Gastrocnemius medialis (tissue), 4 donors: ENCODE data around the gene GALK2. TPM values are rescaled to one million over a fixed set of nuclear protein-coding genes. Genes with fewer than 3 reads are reported as not detected.
"Not testable (repeated sequence)": the region's sequence is repeated elsewhere in the genome, so short reads cannot be mapped to it uniquely, and the experiment has no call there.

Experiments used
- ATAC-seq, 2 donors: fragments of 150-250 bp; one replicate each; pipeline ENCODE4 v1.9.1; 2016
- DNase-seq, 2 donors: peaks; one replicate each; pipeline ENCODE4 v3.0.0-alpha.2; 2019
- H3K27ac ChIP-seq, 4 donors: fragments of 200-600 bp; sonication (generic); 1 replicate in 1 of 4; 2 replicates in 3 of 4; pipeline ENCODE4 v1.5.1; 2016 to 2018; ENCODE audit warnings: mild to moderate bottlenecking in 2 of 4, moderate library complexity in 1 of 4
- H3K27me3 ChIP-seq, 3 donors: fragments of 200-600 bp; sonication (generic) in 2 of 3; 1 replicate in 1 of 3; 2 replicates in 2 of 3; pipeline versions ENCODE4 v1.5.1 to v1.6.0; 2016 to 2019; ENCODE audit warnings: mild to moderate bottlenecking in 1 of 3, moderate library complexity in 1 of 3
- H3K36me3 ChIP-seq, 2 donors: fragments of 200-600 bp; sonication (generic) in 1 of 2; one replicate each; pipeline ENCODE4 v1.5.1; 2017 to 2018
- H3K4me1 ChIP-seq, 2 donors: fragments of 200-600 bp; sonication (generic) in 1 of 2; one replicate each; pipeline ENCODE4 v1.5.1; 2016 to 2017; ENCODE audit warnings: mild to moderate bottlenecking in 2 of 2
- H3K4me3 ChIP-seq, 4 donors: fragments of 200-600 bp; sonication (generic) in 3 of 4; 1 replicate in 1 of 4; 2 replicates in 3 of 4; pipeline ENCODE4 v1.5.1; 2016 to 2019; ENCODE audit warnings: mild to moderate bottlenecking in 2 of 4
- H3K9me3 ChIP-seq, 3 donors: fragments of 200-600 bp; sonication (generic) in 2 of 3; 1 replicate in 1 of 3; 2 replicates in 2 of 3; pipeline ENCODE4 v1.5.1; 2016 to 2019
- CTCF ChIP-seq, 5 experiments: fragments of 450-650 bp in 3 of 5; fragments of 200-600 bp in 2 of 5; sonication (generic) in 2 of 5; IDR thresholded peaks in 4 of 5; conservative IDR thresholded peaks in 1 of 5; 1 replicate in 4 of 5; 2 replicates in 1 of 5; pipeline ENCODE4 v1.5.1; 2016 to 2019; ENCODE audit warnings: antibody characterized with exemption in 5 of 5, mild to moderate bottlenecking in 3 of 5, moderate library complexity in 3 of 5
- POLR2A ChIP-seq, 2 donors: fragments of 450-650 bp; IDR thresholded peaks; one replicate each; pipeline ENCODE4 v1.6.1; 2017; ENCODE audit warnings: antibody characterized with exemption in 2 of 2, mild to moderate bottlenecking in 2 of 2, moderate library complexity in 2 of 2
- in situ Hi-C, 4 donors: fragments of 200-750 bp; cut with MboI; loops; one replicate each; pipeline versions ENCODE4 v1.15.0 to v1.8.0; 2017; ENCODE audit warnings: low sequenced_read_pairs in 4 of 4
- intact Hi-C: fragments of 100-400 bp; cut with DNase I; formaldehyde crosslinking; loops from one replicate; pipeline ENCODE4 v1.15.1; 2023; ENCODE audit warnings: low total_unique reads
- total RNA-seq, 4 donors: library from RNA; depleted of rRNA; stranded (reverse); fragments of >200 nt; gene quantifications; one replicate each; pipeline versions ENCODE4 v1.1.0 to v1.2.3, GENCODE V29; 2016

Gene GALK2
- total RNA-seq, 4 donors from 2014 or later = 19.1 to 29.5 (median 22.9) TPM

DNA sequence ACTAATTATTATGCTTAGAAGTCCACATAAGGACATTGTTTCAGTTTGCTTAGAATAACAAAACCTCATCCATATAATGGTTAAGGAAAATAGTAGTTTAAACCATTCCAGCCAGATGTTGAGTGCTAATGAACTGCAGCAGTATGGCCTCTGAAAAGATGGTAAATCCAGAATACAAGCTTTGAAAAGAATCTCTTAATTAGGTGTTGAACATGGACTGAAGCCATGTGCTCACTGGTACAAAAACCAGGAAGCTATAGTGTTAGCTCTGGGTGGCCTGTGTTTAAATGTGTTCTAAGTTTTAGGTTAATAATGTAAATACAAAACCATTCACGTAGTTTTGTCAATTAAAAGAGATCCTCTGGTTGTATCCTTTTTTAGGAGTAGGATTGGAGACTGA lies 78.2 kb downstream of the GALK2 start:
- in situ Hi-C loops = loop anchor here in 1 of 4 donors (25.0 kb wide), 2 partner anchors 364 to 889 kb away; partner anchors contain the start of genes DTWD1 and FAM227B
- TF ChIP-seq POLR2A (IDR thresholded peaks at IDR 0.05) (no peak), CTCF (IDR thresholded peaks at IDR 0.05 in 4 of 5, conservative IDR thresholded peaks at IDR 0.05 in 1 of 5) (no peak)
- ATAC-seq (no peak), DNase-seq (no peak)
- Histone ChIP-seq H3K9me3 (no peaks in the 10 kb centered on the region), H3K27ac (no peak overlapping the region), H3K4me3 (no peak overlapping the region), H3K4me1 (peaks cover 0 to 10% of the 10 kb centered on the region in 2 donors), H3K36me3 (no peaks in the 10 kb centered on the region), H3K27me3 (no peaks in the 10 kb centered on the region)
- intact Hi-C loops = no loop called here

DNA sequence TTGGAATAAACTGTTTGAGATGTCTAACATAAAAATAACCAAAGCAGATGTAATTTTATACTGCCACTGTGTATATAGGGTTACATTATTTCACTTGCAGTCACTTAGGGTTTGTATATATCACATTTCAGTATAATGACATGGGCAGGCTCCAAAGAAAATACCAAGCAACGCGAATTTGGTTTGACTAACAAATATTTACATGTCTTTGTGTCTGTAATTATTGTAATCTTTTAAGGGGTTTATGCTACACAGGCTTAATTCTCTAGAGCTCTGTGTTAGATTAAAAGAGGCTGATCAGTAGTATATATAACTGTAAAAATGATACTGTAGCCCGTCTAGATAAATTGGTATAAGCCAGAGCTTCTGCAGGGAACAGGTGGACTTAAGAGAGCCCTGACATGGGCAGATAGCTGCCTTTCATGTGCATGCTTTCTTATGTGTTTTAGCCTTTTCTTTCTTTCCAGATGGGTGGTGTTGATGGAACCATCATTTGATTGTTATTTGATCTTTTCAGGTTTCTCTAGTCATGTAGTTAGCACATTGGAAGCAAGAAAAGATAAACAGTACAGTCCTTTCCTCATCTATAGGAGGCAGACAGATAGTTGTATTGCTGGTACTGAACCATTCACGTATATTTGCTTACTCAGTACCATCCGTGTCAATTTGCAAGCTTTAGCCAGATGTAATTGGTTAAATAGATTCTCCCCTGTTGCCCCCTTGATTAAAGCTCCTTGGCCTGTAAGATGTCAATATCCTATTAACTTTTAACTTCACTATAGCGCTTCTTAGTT lies 86.1 kb downstream of the GALK2 start:
- H3K9me3 ChIP-seq = no peaks in the 10 kb centered on the region
- TF ChIP-seq POLR2A (IDR thresholded peaks at IDR 0.05) = no peak
- no peak for TF ChIP-seq CTCF (IDR thresholded peaks at IDR 0.05 in 4 of 5, conservative IDR thresholded peaks at IDR 0.05 in 1 of 5)
- H3K36me3 ChIP-seq = no peaks in the 10 kb centered on the region
- peak; percentile 88 to 96 for ATAC-seq
- peaks cover 12 to 16% of the 10 kb centered on the region in 2 donors for H3K4me1 ChIP-seq
- no peak for DNase-seq
- peak overlapping the region; percentile 61 to 83 (median 67) for H3K27ac ChIP-seq
- in situ Hi-C loops (no loop called here), intact Hi-C loops (no loop called here)
- H3K4me3 ChIP-seq = peak overlapping the region in 3 of 4 donors; percentile 9 to 25 (median 23)
- H3K27me3 ChIP-seq = no peaks in the 10 kb centered on the region

DNA sequence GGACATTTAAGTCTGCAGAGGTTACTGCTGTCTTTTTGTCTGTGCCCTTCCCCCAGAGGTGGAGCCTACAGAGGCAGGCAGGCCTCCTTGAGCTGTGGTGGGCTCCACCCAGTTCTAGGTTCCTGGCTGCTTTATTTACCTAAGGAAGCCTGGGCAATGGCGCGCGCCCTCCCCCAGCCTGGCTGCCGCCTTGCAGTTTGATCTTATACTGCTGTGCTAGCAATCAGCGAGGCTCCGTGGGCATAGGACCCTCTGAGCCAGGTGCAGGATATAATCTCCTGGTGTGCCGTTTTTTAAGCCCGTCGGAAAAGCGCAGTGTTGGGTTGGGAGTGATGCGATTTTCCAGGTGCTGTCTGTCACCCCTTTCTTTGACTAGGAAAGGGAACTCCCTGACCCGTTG lies 95.1 kb downstream of the GALK2 start:
- DNase-seq, H3K4me1 ChIP-seq, H3K27ac ChIP-seq, ATAC-seq, H3K9me3 ChIP-seq, H3K36me3 ChIP-seq, H3K27me3 ChIP-seq, intact Hi-C loops, in situ Hi-C loops, H3K4me3 ChIP-seq: not testable (repeated sequence)

GRCh38 chr15:49265911-49266310 lies 95.9 kb downstream of the GALK2 start:
- H3K4me3 ChIP-seq = no peak overlapping the region
- no peaks in the 10 kb centered on the region for H3K36me3 ChIP-seq
- intact Hi-C loops (no loop called here), in situ Hi-C loops (no loop called here)
- TF ChIP-seq POLR2A (IDR thresholded peaks at IDR 0.05) (no peak), CTCF (IDR thresholded peaks at IDR 0.05 in 4 of 5, conservative IDR thresholded peaks at IDR 0.05 in 1 of 5) (no peak)
- H3K27ac ChIP-seq = no peak overlapping the region
- DNase-seq (no peak), ATAC-seq (no peak)
- no peaks in the 10 kb centered on the region for H3K27me3 ChIP-seq
- peaks cover 0 to 6% of the 10 kb centered on the region in 2 donors for H3K4me1 ChIP-seq
- H3K9me3 ChIP-seq = no peaks in the 10 kb centered on the region

DNA sequence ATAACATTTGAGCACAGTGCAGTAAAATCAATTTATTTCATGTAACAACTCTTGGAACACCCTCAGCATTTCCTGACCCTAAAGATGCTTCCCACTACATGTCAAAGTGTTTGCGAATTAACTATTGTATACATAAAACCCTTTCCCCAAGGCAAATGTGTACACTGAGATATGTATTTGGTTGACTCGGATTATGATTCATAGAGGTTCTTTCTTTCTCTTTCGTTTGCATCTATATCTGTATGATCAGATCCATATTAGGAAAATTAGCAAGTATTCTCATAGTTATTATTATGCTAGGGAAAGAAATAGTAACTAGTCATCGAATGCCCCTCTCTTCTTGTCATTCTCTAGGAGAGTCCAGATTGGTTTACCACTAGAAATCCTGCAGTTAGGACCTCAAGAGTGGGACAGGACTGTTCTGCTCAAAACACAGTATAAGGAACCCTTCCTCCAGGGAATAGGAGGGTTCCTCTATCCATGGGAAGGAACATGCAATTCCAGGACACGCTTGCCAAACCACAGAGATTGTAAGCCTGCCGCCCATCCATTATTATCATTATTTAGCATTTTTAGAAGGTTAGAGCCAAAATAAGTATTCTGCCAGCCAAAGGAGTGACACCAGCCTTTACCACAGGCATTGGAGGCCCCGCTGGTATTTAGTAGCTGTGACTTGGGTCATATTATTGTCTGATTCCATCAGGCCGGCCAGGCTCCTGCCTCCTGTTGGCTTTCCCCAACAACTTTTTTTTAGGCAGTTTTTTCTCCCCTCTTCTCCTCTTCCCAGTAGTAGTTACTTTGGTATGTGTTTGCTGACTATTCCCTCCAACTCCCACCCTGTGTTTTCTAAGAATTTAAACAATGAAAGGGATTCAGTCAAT lies 100.7 kb downstream of the GALK2 start:
- Histone ChIP-seq H3K36me3 (no peaks in the 10 kb centered on the region), H3K4me1 (peaks cover 0 to 20% of the 10 kb centered on the region in 2 donors), H3K9me3 (no peaks in the 10 kb centered on the region), H3K27me3 (no peaks in the 10 kb centered on the region), H3K4me3 (no peak overlapping the region), H3K27ac (peak overlapping the region in 1 of 4 donors; percentile 24)
- ATAC-seq (peak in 1 of 2 donors; percentile 21), DNase-seq (no peak)
- in situ Hi-C loops (no loop called here), intact Hi-C loops (no loop called here)
- TF ChIP-seq POLR2A (IDR thresholded peaks at IDR 0.05) = no peak
- TF ChIP-seq CTCF (IDR thresholded peaks at IDR 0.05 in 4 of 5, conservative IDR thresholded peaks at IDR 0.05 in 1 of 5) = no peak
